Stimulated activated CD4-positive, alpha-beta T cell treated with anti-CD3 and anti-CD28 coated beads, Interleukin-2, amount 100 ng/mL, for 4 hours (primary cell): ENCODE results near the gene TAS2R30.

ENCODE experiments used
- DNase-seq: peaks from one replicate; pipeline ENCODE4 v3.0.0-alpha.2; 2020; ENCODE audit warnings: low read depth

The TAS2R30 gene, protein sequence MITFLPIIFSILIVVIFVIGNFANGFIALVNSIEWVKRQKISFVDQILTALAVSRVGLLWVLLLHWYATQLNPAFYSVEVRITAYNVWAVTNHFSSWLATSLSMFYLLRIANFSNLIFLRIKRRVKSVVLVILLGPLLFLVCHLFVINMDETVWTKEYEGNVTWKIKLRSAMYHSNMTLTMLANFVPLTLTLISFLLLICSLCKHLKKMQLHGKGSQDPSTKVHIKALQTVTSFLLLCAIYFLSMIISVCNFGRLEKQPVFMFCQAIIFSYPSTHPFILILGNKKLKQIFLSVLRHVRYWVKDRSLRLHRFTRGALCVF

GRCh38 chr12:11134305-11134704 lies at the start of gene TAS2R30:
Gene TAS2R30 (minus strand): TSS chr12:11134644. CDS start chr12:11134244, 400 bp downstream.
- no peak for DNase-seq

DNA sequence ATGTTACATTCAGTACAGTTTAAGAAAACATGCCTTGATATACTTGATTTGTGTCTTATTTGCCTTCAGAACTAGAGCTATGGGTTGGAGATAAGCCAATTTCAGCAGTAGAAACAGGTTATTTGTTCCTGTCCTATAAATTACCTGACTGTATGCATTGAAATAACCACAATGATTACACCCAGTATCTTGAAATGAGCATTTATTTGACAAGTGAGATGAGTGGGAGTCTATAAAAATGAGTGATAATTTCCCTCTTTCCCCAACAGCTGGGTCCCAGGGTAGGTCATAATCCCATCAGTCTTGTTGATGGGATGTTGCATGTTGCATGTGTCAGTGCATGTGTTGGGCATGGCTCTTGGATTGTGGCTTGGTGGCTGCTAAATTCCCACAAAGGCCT lies 48.6 kb upstream of the TAS2R30 start:
- no peak for DNase-seq

DNA sequence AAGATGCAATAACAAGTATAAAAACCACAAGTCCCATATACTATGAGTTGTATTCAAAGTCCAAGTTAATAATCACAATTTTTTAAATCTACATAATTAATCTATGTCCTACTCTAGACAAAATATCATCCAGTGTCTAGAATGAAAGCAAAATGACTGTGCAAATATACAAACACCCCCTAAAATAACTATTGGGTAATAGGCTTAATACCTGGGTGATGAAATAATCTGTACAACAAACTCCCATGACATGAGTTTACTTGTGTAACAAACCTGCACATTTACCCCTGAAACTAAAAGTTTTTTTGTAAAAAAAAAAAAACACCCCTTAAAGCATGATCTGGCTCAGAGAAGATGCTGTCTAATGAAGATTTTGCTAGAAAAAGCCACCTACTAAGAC lies 48.1 kb upstream of the TAS2R30 start:
- no peak for DNase-seq

DNA sequence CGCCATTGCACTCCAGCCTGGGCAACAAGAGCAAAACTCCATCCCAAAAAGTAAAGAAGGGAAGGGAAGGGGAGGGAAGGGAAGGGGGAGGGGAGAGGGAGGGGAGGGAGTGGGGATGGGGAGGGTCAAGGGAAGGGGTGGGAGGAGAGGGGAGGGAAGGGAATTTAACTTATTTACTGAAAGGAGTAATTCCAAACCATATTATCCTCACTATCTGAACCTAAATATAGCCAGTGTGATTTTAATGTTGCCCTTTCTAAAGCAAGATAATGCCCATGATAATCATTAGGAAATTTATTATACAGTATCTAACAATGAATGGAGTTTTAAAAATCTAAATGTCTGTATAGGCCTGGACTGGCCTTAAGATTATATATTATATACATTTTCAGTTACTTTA lies 43.8 kb upstream of the TAS2R30 start:
- no peak for DNase-seq

GRCh38 chr12:11174022-11174421 lies 39.6 kb upstream of the TAS2R30 start:
- DNase-seq, result no peak

DNA sequence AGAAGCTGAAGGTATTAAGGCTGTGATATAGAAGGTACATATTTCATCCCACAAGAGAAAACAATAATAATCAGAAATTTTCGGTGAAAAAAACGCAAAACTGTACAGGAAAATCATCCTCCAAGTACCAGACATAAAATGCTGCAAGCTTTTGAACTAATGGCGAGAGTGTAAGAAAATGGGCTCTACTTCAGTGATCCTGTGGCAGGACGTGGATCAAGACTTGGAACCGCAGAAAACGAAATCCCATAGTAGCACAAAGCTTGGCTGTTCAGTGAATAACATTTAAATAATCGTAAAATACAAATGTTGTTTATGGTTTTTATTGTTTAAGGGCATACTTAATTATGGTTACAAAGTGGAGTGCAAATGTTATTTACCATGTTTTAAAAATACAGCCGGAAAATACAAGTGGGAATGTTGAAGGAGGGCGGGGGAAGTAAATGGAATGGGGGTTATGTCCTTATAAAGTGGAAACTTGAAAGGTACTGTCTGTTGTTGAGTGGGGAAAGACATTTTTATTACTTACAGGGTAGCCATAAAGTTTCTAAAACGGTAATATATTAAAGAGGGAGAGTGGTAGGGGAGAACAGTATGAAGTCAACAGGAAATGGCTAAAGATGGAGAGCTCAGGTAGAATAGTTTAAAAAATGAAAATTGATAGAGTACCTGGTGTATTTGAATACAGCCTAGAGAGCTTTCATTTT lies 37.7 kb upstream of the TAS2R30 start:
- no peak for DNase-seq

DNA sequence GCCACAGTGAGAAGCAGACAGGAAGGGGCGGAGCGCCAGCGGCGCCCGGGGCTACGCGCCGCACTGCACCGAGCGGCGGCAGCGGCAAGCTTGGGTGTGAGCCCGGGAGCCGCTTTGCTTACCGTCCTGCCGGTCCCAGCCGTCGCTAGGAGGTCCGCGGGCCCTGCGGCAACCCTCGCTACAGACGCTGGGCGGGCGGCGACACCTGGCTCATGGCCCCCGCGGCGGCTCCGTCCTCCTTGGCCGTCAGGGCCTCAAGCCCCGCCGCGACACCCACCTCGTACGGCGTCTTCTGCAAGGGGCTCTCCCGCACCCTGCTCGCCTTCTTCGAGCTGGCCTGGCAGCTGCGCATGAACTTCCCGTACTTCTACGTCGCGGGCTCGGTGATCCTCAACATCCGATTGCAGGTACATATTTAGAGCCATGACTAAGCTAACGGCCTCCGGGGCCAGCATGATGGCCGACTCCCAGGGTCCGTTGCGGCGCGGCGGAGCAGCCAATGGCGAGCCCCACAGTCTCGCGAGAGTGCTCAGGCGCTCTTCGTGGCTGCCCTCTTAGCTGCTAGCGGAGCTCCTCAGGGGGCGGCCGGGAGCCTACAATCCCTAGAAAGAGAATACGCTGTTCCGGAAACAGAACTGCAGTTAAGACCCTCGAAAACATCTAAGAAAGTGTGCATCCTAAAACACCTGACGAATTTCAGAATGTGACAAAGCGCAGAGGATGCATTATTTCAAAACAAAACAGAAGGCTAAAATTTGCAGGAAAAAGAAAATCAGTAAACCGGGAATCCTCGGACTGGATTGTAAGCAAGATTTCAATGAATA lies 36.9 kb upstream of the TAS2R30 start, which contains the start of gene SMIM10L1:
TSS of gene SMIM10L1 (plus strand) at position 50 of the 824 bp plus-strand sequence. CDS start at position 213, 163 bp downstream.
- peak; percentile 82 for DNase-seq

DNA sequence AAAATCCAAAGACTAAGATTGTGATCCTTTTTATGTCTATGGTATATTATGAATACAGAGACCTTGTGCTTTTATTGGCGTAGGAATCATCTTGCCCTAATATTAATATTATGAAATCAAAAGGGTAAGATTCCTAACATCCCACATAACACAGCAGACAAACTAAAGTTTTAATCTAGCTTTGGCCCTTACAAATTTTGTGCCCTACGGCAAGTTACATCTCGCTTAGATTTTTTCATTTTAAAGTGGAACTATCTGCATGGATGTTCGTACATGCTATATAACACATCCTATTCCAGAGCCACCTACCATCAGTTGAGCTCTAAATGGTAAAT lies 36.3 kb upstream of the TAS2R30 start:
- no peak for DNase-seq

- DNase-seq, result no peak
Observed at GRCh38 chr12:11166300-11166699, 31.9 kb upstream of the TAS2R30 start.

- no peak for DNase-seq
Observed at GRCh38 chr12:11164384-11164783, 29.9 kb upstream of the TAS2R30 start.

- no peak for DNase-seq
Observed at GRCh38 chr12:11162502-11162901, 28.1 kb upstream of the TAS2R30 start.

GRCh38 chr12:11158885-11159444 lies 24.5 kb upstream of the TAS2R30 start:
- no peak for DNase-seq

- DNase-seq, result no peak
Observed at GRCh38 chr12:11154400-11154925, 20.0 kb upstream of the TAS2R30 start.

DNA sequence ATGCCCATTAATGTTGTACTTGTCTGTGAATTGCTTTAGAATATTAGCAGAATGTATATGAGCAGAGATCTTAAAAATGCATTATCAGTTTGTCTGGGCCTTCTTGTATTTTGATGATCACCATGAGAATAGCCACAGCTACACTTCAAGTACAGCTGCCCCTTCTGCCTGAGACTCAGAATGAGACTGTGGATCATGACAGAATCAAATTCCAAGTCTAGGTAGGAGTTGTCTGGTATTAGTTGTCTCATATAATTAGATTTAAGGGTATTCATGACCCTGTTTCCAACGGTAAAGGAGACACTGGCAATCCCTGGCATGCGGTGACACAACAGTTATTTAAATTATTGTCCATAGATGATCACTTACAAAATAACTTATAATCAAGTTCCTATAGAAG lies 18.3 kb upstream of the TAS2R30 start:
- DNase-seq, result no peak

- no peak for DNase-seq
Observed at GRCh38 chr12:11150832-11151231, 16.4 kb upstream of the TAS2R30 start.

DNA sequence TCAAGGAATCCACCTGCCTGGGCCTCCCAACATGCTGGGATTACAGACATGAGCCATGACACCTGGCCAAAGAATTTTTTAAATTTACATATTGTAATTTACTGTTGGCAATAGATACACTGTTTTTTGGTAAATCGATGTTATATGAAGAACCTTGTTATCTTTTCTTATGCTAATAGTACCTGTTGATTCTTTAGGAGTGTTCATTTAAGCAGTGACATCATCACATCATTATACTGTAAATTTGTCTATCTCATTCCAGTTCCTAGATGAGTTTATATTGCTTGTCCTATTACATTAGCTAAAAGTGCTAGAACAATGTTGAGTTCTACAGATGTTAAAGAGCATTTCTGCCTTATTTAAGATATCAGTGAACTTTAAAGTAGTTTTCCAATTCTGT lies 13.0 kb upstream of the TAS2R30 start:
- DNase-seq, result no peak

DNA sequence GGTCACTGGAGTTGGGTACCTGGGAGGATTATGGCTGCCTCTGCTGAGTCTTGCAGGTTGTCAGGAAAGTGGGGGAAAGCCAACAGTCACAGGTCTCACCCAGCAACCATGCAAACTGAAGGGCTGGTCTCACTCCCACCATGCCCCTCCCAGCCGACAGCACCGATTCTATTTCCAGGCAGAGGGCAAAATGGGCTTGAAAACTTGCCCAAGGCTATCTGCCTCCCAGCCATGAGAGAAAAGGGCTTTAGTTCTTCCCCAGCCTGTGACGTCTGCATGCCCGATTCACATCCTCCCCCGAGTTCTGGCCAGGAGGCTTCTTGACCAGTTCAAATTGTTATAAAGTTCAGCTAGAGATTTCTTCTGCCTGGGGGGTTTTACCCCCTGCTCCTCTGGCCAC lies 9.9 kb upstream of the TAS2R30 start:
- DNase-seq, result no peak

- DNase-seq, result no peak
Observed at GRCh38 chr12:11143352-11143751, 8.9 kb upstream of the TAS2R30 start.

DNA sequence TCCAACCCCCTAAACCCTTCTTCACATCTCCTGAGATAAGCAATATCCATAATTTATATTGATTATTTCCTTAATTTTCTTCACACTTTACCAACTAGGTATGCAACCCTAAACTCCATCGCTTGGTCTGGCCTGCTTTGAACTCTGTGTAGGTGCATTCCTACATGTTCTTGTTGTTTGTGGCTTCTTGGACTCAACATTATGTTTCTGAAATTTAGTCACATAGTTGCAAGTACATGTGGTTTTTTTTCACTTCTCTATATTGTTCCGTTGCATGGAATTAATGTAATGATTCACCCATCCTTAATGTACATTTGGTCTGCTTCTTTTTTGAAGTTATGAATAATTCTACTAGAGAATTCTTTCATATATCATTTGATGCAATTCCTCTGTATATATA lies 1.6 kb upstream of the TAS2R30 start:
- no peak for DNase-seq

- DNase-seq, result no peak
Observed at GRCh38 chr12:11133816-11134215, 628 bp downstream of the TAS2R30 start.

GRCh38 chr12:11133162-11133561 lies 1.3 kb downstream of the TAS2R30 start:
- DNase-seq, result no peak

GRCh38 chr12:11130999-11131398 lies 3.4 kb downstream of the TAS2R30 start:
- no peak for DNase-seq
